ENCODE data around the gene FAS.

The FAS gene

GRCh38 chr10:89047397-89047796, 56.8 kb downstream of the FAS start:
- no peak for DNase-seq

- DNase-seq = no peak
These were observed 61.0 kb downstream of the FAS start for GRCh38 chr10:89051593-89051992.

DNA sequence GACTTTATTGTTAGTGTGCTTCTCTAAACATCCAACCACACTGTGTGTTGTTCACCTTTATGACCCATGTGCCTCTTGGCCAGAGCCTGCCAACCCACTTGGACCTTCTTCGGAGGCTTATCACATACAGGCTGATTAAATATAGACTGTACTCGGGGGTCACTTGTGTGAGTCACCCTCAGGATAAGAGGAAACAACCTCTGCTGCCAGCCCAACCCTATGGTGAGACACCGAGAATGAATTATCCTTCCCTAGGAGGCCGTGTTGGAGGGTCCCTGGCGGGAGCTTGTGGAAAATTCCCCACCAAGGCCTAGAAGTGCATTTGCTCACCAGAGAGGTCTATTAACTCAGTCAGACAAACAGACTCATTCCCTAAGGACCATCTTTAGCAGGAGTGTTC, 63.0 kb downstream of the FAS start:
- no peak for DNase-seq

GRCh38 chr10:89055159-89055558, 64.6 kb downstream of the FAS start:
- DNase-seq = no peak

GRCh38 chr10:89062861-89063260, 72.3 kb downstream of the FAS start:
- DNase-seq = no peak

DNA sequence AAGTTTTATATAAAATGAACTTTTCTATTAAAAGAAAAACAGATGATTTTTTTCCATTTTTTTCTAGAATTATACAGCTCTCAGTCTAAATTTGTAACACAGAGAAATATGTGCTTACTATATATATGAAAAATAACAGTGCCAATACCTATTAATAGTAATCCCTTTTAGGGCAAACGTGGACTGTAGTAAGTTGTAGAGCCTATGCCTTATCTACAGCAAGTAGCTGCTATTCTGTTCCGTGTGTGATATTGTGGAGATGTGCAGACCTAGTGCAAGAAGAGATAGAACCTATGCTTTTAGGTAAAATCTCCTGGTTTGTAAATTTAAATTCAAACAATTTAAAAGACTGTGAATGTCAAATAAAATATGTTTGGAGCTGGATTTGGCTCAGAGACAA, 72.9 kb downstream of the FAS start:
- DNase-seq = no peak

DNA sequence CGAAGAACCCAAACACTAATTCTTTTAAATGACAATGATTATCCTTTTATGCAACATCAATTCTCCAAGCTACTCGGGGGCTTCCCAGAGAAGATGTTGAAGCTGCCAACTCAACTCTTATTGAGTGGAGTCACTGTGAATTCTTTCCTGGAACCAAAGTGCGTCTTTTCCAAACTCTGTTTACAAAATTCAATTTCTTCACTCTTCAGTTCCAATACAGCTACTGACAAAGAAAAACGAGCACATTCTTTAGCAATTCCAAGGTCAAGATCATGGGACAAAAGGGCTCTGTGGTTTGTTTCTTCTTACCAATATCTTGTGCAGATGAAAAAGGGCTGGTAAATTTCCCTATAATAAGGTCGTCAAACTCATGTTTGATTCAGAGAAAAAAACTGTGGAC, 74.2 kb downstream of the FAS start:
- DNase-seq = no peak

Measured in activated gamma-delta T cell treated with Interleukin-2 at 50 U/mL for 16 hours (primary cell).